Epithelial cell of proximal tubule (primary cell): ENCODE results near the gene NOD1. TPM values are rescaled to one million over a fixed set of nuclear protein-coding genes. Genes with fewer than 3 reads are reported as not detected.
A peak's percentile ranks its signal among the peaks of the same experiment; 100 is the strongest.
"Not testable (repeated sequence)": the region's sequence is repeated elsewhere in the genome, so short reads cannot be mapped to it uniquely, and the experiment has no call there.

Experiments used
- DNase-seq: peaks from one replicate; pipeline ENCODE4 v3.0.0-alpha.2; 2011; ENCODE audit warnings: low read depth
- H3K4me3 ChIP-seq: 2 replicates; pipeline ENCODE4 v1.5.1; 2011; ENCODE audit warnings: low read depth, mild to moderate bottlenecking, low read length
- total RNA-seq: library from RNA; depleted of rRNA; stranded (reverse); fragments of >200 nt; gene quantifications from 2 replicates; pipeline ENCODE4 v1.2.3, GENCODE V29; 2015
- TF ChIP-seq, protein P1 (sequence below): conservative IDR thresholded peaks from 2 replicates; pipeline ENCODE4 v1.5.1; 2012; ENCODE audit warnings: low read depth, mild to moderate bottlenecking, low read length

NOD1 gene
- total RNA-seq, 1 donor from 2014 or later: 5.1 TPM

- no peak for DNase-seq
- TF ChIP-seq, protein P1, sequence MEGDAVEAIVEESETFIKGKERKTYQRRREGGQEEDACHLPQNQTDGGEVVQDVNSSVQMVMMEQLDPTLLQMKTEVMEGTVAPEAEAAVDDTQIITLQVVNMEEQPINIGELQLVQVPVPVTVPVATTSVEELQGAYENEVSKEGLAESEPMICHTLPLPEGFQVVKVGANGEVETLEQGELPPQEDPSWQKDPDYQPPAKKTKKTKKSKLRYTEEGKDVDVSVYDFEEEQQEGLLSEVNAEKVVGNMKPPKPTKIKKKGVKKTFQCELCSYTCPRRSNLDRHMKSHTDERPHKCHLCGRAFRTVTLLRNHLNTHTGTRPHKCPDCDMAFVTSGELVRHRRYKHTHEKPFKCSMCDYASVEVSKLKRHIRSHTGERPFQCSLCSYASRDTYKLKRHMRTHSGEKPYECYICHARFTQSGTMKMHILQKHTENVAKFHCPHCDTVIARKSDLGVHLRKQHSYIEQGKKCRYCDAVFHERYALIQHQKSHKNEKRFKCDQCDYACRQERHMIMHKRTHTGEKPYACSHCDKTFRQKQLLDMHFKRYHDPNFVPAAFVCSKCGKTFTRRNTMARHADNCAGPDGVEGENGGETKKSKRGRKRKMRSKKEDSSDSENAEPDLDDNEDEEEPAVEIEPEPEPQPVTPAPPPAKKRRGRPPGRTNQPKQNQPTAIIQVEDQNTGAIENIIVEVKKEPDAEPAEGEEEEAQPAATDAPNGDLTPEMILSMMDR: no peak
- no peak overlapping the region for H3K4me3 ChIP-seq
Observed at GRCh38 chr7:30420662-30421061, 57.9 kb downstream of the NOD1 start.

DNA sequence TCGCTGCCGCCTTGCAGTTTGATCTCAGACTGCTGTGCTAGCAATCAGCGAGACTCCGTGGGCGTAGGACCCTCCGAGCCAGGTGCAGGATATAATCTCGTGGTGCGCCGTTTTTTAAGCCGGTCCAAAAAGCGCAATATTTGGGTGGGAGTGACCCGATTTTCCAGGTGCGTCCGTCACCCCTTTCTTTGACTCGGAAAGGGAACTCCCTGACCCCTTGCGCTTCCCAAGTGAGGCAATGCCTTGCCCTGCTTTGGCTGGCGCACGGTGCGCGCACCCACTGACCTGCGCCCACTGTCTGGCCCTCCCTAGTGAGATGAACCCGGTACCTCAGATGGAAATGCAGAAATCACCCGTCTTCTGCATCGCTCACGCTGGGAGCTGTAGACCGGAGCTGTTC lies 58.5 kb downstream of the NOD1 start:
- H3K4me3 ChIP-seq, DNase-seq: not testable (repeated sequence)

DNA sequence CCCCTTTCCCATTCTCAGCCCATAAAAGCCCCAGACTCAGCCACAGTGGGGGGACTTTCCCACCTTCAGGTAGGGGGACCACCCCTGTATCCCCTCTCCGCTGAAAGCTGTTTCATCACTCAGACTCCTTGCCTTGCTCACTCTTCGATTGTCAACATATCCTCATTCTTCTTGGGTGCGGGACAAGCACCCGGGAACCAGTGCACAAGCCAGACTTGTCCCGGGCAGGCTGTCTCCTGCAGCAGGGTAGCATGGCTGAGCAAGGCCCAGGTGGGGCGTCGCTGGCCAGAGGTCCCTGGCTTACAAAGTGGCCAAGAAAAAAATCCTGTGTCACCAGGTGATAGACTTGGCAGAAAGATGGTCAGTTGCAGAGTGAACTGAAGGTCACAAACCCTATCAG lies 64.7 kb downstream of the NOD1 start:
- no peak overlapping the region for H3K4me3 ChIP-seq
- DNase-seq: no peak
- TF ChIP-seq, protein P1: no peak

GRCh38 chr7:30412782-30413504 lies 65.6 kb downstream of the NOD1 start:
- DNase-seq: peak; percentile 82

GRCh38 chr7:30411897-30412296 lies 66.7 kb downstream of the NOD1 start:
- DNase-seq: no peak
- TF ChIP-seq, protein P1: no peak
- no peak overlapping the region for H3K4me3 ChIP-seq

More at GRCh38 chr7:30412782-30413504, 65.6 kb downstream of the NOD1 start:
- TF ChIP-seq, protein P1: peak; percentile 74
- H3K4me3 ChIP-seq: no peak overlapping the region

DNA sequence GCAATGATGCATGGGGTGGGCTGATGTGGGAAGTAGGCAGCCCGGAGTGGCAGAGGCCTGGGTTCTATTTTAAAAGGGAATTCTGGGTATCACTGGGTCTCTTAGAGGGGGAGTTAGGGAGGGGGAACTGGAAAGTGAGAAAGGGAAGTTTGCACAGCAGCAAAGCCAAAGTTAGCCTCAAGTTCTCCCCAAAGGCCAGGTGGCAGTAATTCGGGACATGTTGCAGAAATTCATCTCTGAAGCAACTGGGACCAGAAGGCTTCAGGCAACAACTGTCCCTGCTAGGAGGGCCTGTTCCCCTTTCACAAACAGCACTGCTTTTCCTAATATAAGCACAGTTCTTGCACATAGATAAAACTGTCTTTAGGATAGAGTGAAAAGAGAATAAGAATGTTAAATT lies 67.4 kb downstream of the NOD1 start:
- no peak for DNase-seq
- TF ChIP-seq, protein P1: no peak
- H3K4me3 ChIP-seq: no peak overlapping the region

DNA sequence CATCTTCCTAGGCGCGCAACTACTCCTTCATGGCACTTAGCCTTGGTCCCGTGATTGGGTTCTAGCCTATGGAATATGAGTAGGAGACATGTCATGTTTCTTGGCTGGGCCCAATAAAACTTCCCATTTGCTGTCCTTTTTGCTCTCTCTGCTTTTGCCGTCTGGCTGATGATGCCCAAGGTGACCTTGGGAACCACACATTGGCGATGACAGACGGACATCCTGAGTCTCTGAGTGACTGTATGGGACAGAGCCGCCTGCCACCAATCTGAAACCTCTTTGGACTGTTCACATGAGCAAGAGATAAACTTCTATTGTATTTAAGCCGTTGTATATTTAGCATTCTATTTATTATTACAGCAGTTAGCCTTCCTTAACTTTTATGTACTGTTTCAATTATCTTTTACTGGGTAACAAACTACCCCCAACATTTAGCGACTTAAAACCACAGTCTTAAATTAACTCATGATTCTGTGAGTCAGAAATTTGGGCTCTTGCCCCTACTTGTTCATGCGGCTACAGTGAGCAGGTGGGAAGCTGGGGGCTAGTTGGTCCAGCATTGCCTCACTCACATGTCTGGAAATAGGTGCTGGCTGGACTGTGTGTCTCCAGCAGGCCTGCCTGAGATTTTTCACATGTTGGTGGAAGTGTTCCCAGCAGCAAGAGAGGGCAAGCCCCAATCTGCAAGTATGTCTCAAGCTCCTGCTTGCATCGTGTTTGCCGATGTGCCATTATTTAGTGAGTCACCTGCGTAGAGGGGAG lies 71.7 kb downstream of the NOD1 start:
- DNase-seq: no peak
- TF ChIP-seq, protein P1: no peak
- no peak overlapping the region for H3K4me3 ChIP-seq
